ENCODE data around the gene MED31. TPM values are rescaled to one million over a fixed set of nuclear protein-coding genes. Genes with fewer than 3 reads are reported as not detected.
A peak's percentile ranks its signal among the peaks of the same experiment; 100 is the strongest.

MED31 gene
- total and polyA plus RNA-seq, 2 of the 13 experiments (the other 11 are each of a cell fraction or from before 2014, with no cell fraction given), result 19.0 to 20.9 TPM

DNA sequence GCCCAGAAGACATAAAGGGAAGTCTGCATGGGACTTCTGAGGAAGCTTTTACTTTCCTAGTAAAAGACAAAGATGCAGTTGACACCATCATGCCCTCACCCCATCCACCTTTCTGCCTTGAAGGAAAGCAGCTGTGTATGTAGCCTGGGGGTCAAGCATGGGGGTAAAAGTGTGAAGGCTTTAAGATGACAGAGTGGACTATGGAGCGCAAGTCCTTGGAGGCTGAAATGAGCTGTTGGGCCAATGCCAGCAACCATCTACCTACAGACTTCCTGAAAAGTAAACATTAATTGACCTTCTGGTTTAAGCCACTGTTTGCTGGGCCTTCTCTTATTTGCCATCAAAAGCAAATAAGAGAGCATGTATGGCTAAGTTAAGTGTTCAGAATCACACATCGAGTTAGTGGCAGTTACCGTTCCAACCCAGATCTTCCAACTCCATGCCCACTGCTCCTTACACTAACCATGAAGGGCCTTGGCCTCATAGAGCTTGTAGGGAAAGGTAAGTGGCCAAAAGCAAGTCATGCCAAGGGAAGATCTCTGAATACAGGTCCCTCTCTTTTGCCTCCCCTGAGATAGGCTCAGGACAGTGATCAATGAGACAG, 31.8 kb upstream of the MED31 start (continued):
- TF ChIP-seq, protein P1, sequence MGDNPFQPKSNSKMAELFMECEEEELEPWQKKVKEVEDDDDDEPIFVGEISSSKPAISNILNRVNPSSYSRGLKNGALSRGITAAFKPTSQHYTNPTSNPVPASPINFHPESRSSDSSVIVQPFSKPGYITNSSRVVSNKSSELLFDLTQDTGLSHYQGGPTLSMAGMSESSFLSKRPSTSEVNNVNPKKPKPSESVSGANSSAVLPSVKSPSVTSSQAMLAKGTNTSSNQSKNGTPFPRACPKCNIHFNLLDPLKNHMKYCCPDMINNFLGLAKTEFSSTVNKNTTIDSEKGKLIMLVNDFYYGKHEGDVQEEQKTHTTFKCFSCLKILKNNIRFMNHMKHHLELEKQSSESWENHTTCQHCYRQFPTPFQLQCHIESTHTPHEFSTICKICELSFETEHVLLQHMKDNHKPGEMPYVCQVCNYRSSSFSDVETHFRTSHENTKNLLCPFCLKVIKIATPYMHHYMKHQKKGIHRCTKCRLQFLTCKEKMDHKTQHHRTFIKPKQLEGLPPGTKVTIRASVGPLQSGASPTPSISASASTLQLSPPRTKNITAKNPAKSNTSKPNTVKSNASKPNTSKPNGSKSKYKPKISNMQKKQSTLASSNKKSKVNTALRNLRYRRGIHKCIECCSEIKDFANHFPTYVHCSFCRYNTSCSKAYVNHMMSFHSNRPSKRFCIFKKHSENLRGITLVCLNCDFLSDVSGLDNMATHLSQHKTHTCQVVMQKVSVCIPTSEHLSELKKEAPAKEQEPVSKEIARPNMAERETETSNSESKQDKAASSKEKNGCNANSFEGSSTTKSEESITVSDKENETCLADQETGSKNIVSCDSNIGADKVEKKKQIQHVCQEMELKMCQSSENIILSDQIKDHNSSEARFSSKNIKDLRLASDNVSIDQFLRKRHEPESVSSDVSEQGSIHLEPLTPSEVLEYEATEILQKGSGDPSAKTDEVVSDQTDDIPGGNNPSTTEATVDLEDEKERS (CRISPR knock-in tag; IDR thresholded peaks at IDR 0.05), result 0 out of 2 replicates have a peak, but pooled peaks have one; percentile 45
- TF ChIP-seq ARID2 (CRISPR knock-in tag; IDR thresholded peaks at IDR 0.05; ENCODE audit: borderline replicate concordance) (0 out of 2 replicates have a peak, but pooled peaks have one; percentile 9), HOXA7 (CRISPR knock-in tag; IDR thresholded peaks at IDR 0.05) (no peak), NCOA2 (CRISPR knock-in tag; IDR thresholded peaks at IDR 0.05) (peak; percentile 76), FIP1L1 (IDR thresholded peaks at IDR 0.05; ENCODE audit: borderline replicate concordance, insufficient read depth, low read depth, low read length) (no peak), U2AF2 (IDR thresholded peaks at IDR 0.05; ENCODE audit: low read depth, low read length) (no peak), POLR2G (IDR thresholded peaks at IDR 0.05; ENCODE audit: low read depth, low read length) (no peak), NRL (CRISPR knock-in tag; IDR thresholded peaks at IDR 0.05; ENCODE audit: borderline replicate concordance) (no peak), CHCHD3 (CRISPR knock-in tag; IDR thresholded peaks at IDR 0.05) (no peak), ELF1 (CRISPR knock-in tag; IDR thresholded peaks at IDR 0.05) (no peak), ZNF354B (CRISPR knock-in tag; IDR thresholded peaks at IDR 0.05) (no peak), RFX5 (IDR thresholded peaks at IDR 0.05; ENCODE audit: low read depth, low read length) (no peak), ONECUT2 (CRISPR knock-in tag; IDR thresholded peaks at IDR 0.05) (no peak; the same call in 1 of the 2 replicates)
- TF ChIP-seq, protein P2, sequence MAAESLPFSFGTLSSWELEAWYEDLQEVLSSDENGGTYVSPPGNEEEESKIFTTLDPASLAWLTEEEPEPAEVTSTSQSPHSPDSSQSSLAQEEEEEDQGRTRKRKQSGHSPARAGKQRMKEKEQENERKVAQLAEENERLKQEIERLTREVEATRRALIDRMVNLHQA (CRISPR knock-in tag; IDR thresholded peaks at IDR 0.05), result no peak
- TF ChIP-seq, protein P3, sequence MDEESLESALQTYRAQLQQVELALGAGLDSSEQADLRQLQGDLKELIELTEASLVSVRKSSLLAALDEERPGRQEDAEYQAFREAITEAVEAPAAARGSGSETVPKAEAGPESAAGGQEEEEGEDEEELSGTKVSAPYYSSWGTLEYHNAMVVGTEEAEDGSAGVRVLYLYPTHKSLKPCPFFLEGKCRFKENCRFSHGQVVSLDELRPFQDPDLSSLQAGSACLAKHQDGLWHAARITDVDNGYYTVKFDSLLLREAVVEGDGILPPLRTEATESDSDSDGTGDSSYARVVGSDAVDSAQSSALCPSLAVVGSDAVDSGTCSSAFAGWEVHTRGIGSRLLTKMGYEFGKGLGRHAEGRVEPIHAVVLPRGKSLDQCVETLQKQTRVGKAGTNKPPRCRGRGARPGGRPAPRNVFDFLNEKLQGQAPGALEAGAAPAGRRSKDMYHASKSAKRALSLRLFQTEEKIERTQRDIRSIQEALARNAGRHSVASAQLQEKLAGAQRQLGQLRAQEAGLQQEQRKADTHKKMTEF (CRISPR knock-in tag; IDR thresholded peaks at IDR 0.05), result 0 out of 2 replicates have a peak, but pooled peaks have one; percentile 20
- TF ChIP-seq, protein P4, sequence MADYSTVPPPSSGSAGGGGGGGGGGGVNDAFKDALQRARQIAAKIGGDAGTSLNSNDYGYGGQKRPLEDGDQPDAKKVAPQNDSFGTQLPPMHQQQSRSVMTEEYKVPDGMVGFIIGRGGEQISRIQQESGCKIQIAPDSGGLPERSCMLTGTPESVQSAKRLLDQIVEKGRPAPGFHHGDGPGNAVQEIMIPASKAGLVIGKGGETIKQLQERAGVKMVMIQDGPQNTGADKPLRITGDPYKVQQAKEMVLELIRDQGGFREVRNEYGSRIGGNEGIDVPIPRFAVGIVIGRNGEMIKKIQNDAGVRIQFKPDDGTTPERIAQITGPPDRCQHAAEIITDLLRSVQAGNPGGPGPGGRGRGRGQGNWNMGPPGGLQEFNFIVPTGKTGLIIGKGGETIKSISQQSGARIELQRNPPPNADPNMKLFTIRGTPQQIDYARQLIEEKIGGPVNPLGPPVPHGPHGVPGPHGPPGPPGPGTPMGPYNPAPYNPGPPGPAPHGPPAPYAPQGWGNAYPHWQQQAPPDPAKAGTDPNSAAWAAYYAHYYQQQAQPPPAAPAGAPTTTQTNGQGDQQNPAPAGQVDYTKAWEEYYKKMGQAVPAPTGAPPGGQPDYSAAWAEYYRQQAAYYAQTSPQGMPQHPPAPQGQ (CRISPR knock-in tag; IDR thresholded peaks at IDR 0.05; ENCODE audit: borderline replicate concordance), result no peak
- TF ChIP-seq, protein P5, sequence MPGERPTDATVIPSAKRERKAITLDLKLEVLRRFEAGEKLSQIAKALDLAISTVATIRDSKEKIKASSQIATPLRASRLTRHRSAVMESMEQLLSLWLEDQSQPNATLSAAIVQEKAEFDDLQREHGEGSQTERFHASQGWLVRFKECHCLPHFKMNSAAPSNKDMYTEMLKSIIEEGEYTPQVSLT (CRISPR knock-in tag; IDR thresholded peaks at IDR 0.05; ENCODE audit: borderline replicate concordance, low read depth), result no peak

All from HepG2 (cell line).